SJSA1 (cell line): ENCODE measurements around the gene FOXJ1. TPM values are rescaled to one million over a fixed set of nuclear protein-coding genes. Genes with fewer than 3 reads are reported as not detected.

Experiments
- DNase-seq, 2 experiments: peaks; one replicate each; pipeline ENCODE4 v3.0.0-alpha.2; 2015 to 2020; ENCODE audit warnings: low spot score in 2 of 2, low read depth in 1 of 2
- H3K27ac ChIP-seq: fragments of 250-450 bp; sonication (Bioruptor Pico); 2 replicates; pipeline ENCODE4 v1.5.1; 2020; ENCODE audit warnings: mild to moderate bottlenecking, moderate library complexity
- H3K27me3 ChIP-seq: fragments of 250-450 bp; sonication (Bioruptor Pico); replicated peaks from 2 replicates; pipeline ENCODE4 v1.5.1; 2020; ENCODE audit warnings: mild to moderate bottlenecking, moderate library complexity
- H3K36me3 ChIP-seq: fragments of 250-450 bp; sonication (Bioruptor Pico); 2 replicates; pipeline ENCODE4 v1.5.1; 2020; ENCODE audit warnings: mild to moderate bottlenecking
- H3K4me1 ChIP-seq: fragments of 250-450 bp; sonication (Bioruptor Pico); replicated peaks from 2 replicates; pipeline ENCODE4 v1.6.1; 2021; ENCODE audit warnings: mild to moderate bottlenecking
- H3K4me3 ChIP-seq: fragments of 250-450 bp; sonication (Bioruptor Pico); 2 replicates; pipeline ENCODE4 v1.5.1; 2020; ENCODE audit warnings: mild to moderate bottlenecking
- H3K9me3 ChIP-seq: fragments of 250-450 bp; sonication (Bioruptor Pico); replicated peaks from 2 replicates; pipeline ENCODE4 v1.5.1; 2020; ENCODE audit warnings: mild to moderate bottlenecking
- total RNA-seq: library from RNA; depleted of rRNA; stranded (reverse); fragments of >200 nt; shearing (Covaris generic); gene quantifications from 2 replicates; pipeline ENCODE4 v1.2.3, GENCODE V29; 2014

FOXJ1 gene
- total RNA-seq, 1 experiment from 2014 or later = not detected

DNA sequence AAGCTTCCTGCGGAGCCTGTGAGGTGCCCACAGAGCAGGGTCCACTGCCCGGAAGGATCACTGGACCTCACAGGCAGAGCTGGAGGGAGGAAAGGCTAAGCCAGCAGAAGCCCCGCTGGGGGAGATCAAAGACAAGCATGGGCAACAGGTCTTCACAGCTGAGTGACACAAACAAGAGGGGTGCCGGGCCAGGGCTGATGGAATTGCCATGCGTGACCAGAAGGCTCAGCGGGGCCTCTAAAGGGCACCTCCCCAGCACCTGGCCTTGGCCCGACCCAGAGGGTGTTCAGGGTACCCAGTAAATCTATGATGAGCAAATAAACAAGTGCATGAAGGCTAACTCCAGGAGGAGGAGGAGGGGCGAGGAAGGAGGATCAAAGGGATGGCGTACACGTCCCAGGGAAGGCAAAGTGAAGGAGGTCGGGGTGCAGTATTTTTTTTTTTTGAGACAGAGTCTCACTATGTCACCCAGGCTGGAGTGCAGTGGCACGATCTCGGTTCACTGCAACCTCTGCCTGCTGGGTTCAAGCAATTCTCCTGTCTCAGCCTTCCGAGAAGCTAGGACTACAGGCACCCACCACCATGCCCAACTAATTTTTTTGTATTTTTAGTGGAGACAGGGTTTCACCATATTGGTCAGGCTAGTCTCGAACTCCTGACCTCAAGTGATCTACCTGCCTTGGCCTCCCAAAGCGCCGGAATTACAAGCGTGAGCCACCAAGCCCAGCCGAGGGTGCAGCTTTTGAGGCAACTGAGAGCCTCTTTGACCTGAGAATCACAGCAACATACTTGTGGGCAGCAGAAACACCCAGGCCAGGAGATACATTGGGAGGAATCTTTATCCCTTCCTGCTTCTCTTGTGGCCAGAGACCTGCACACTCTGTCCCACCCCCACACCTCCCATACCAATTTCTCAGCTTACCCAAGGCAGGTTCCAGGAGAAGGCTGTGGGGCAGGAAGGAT, 21.4 kb downstream of the FOXJ1 start:
- no peak for DNase-seq
- no peaks in the 10 kb centered on the region for H3K27me3 ChIP-seq
- H3K9me3 ChIP-seq = no peaks in the 10 kb centered on the region
- H3K36me3 ChIP-seq = no peaks in the 10 kb centered on the region
- H3K4me1 ChIP-seq = peaks cover 8% of the 10 kb centered on the region; the same call in 1 of the 2 replicates
- no peak overlapping the region for H3K27ac ChIP-seq
- no peak overlapping the region for H3K4me3 ChIP-seq

DNA sequence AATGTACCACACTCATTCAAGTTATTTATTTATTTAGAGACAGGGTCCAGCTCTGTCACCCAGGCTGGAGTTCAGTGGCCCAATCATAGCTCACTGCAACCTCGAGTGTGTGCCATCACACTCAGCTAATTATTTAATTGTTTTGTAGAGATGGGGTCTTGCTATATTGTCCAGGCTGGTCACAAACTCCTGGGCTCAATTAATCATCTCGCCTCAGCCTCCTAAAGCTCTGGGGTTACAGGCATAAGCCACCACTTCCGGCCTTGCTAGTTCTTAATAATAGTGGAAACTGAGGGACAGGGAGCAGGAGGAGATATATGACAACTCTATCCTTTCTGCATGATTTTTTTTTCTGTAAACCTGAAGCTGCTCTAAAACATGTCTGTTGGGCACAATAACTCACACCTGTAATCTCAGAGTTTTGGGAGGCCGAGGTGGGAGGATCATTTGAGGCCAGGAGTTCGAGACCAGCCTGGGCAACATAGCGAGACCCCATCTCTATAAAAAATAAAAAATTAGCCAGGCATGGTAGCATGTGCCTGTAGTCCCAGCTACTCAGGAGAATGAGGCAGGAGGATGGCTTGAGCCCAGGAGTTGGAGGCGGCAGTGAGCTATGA, 25.8 kb downstream of the FOXJ1 start:
- no peaks in the 10 kb centered on the region for H3K36me3 ChIP-seq
- no peaks in the 10 kb centered on the region for H3K4me1 ChIP-seq
- no peak overlapping the region for H3K4me3 ChIP-seq
- H3K27me3 ChIP-seq = peaks cover 7% of the 10 kb centered on the region; the same call in 1 of the 2 replicates
- peaks cover 4% of the 10 kb centered on the region; the same call in 1 of the 2 replicates for H3K9me3 ChIP-seq
- DNase-seq = no peak
- no peak overlapping the region for H3K27ac ChIP-seq

DNA sequence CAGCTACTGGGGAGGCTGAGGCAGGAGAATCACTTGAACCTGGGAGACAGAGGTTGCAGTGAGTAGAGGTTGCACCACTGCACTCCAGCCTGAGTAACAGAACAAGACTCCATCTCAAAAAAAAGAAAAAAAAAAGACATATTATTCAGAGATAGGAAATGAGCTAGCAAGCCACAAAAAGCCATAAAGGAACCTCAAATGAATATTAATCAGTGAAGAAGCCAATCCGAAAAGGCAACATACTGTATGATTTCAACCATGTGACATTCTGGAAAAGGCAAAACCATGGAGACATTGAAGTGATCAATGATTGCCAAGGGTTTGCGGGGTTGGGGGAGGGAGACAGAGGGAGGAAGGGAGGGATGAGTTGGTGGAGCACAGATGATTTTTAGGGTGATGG, 29.1 kb downstream of the FOXJ1 start:
- no peak for DNase-seq
- H3K4me1 ChIP-seq = no peaks in the 10 kb centered on the region

DNA sequence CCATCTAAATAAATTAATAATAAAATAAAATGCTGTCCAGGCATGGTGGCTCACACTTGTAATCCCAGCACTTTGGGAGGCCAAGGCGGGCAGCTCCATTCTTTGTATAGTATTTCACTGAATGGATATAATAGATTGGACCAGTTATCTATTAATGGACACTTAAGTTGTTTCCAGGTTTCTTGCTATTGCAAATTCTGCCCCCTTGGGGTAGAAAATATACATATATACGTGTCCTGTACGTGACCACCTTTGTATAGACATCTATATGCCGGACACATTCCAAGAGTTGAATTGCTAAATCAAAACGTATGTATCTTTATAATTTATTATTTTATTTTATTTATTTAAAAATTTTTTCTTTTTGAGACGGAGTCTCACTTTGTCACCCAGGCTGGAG, 33.5 kb downstream of the FOXJ1 start:
- Histone ChIP-seq H3K36me3 (peaks cover 6% of the 10 kb centered on the region), H3K4me1 (peaks cover 11% of the 10 kb centered on the region), H3K27ac (no peak overlapping the region), H3K9me3 (no peaks in the 10 kb centered on the region), H3K27me3 (peaks cover 6% of the 10 kb centered on the region; the same call in 1 of the 2 replicates), H3K4me3 (no peak overlapping the region)
- DNase-seq = no peak

More for the DNA sequence above, 29.1 kb downstream of the FOXJ1 start:
- peaks cover 4% of the 10 kb centered on the region; the same call in 1 of the 2 replicates for H3K9me3 ChIP-seq
- H3K4me3 ChIP-seq = no peak overlapping the region
- no peaks in the 10 kb centered on the region for H3K36me3 ChIP-seq
- H3K27ac ChIP-seq = no peak overlapping the region
- H3K27me3 ChIP-seq = peaks cover 7% of the 10 kb centered on the region; the same call in 1 of the 2 replicates

DNA sequence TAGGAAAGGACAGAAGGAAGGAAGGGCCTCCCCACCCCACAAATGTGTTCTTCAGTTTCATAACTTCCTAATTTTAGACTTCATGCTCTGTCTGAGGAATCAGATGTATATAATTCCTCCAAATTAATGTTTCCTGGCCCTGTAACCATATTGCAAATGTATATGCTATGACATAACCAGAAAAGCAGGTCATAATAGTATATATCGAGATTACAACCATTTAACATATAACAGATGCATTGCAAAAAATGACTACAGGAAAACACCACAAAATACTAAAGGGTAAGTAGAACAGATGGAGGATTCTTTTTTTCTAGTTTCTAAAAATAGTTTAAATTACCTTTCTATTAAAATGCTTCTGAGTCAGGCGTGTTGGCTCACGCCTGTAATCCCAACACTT, 34.3 kb downstream of the FOXJ1 start:
- no peak overlapping the region for H3K4me3 ChIP-seq
- H3K9me3 ChIP-seq = no peaks in the 10 kb centered on the region
- no peaks in the 10 kb centered on the region for H3K27me3 ChIP-seq
- H3K36me3 ChIP-seq = peaks cover 13% of the 10 kb centered on the region
- no peak for DNase-seq
- H3K27ac ChIP-seq = no peak overlapping the region
- peaks cover 18% of the 10 kb centered on the region for H3K4me1 ChIP-seq

DNA sequence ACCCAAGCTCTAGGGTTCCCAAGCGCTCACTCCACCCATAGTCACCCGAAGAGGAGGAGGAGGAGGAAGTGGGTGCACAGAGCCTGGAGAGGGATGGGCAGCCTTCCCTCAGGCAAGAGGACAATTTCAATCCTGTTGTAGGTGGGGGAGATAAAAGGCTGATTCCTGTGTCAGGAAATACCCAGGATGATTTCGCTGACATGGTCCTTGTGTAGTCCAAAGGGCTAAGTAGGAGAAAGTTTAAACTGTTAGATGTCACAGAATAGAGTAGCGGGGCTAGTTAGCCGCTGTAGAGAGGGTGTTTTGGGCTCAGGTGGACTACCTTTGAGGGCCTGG, 36.2 kb downstream of the FOXJ1 start:
- Histone ChIP-seq H3K27me3 (no peaks in the 10 kb centered on the region), H3K36me3 (peaks cover 29% of the 10 kb centered on the region), H3K27ac (no peak overlapping the region), H3K4me3 (no peak overlapping the region), H3K4me1 (peaks cover 18% of the 10 kb centered on the region), H3K9me3 (no peaks in the 10 kb centered on the region)
- DNase-seq = no peak

DNA sequence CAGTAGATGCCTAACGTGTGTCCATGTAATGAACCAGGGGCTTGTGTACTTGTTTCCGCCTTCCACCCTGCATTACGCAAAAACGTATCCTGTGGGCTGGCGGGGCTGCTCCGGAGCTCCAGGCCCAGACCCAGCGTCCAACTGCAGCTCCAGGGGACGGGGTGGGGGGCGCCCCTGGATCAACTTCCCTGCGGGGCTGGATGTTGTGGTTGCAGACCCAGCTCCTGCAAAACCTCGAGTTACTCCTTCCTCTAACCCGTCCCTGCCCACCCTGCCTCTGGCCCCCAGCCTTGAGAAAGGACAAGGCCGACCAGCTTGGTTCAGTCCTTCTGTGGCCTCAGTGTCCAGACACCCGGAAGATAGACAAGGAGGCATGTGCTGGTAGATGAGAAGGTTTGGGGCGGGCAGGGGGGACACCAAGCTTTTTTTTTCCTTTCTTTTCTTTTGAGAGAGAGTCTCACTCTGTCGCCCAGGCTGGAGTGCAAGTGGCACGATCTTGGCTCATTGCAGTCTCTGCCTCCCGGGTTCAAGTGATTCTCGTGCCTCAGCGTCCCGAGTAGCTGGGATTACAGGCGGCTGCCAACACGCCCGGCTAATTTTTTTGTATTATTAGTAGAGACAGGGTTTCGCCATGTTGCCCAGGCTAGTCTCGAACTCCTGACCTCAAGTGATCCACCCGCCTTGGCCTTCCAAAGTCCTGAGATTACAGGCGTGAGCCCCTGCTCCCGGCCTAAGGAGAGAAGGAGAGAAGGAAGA, 36.7 kb downstream of the FOXJ1 start:
- Histone ChIP-seq H3K27ac (peak overlapping the region; percentile 52), H3K9me3 (no peaks in the 10 kb centered on the region), H3K36me3 (peaks cover 35% of the 10 kb centered on the region), H3K27me3 (no peaks in the 10 kb centered on the region), H3K4me1 (peaks cover 18% of the 10 kb centered on the region), H3K4me3 (peak overlapping the region; percentile 60)
- DNase-seq = no peak

DNA sequence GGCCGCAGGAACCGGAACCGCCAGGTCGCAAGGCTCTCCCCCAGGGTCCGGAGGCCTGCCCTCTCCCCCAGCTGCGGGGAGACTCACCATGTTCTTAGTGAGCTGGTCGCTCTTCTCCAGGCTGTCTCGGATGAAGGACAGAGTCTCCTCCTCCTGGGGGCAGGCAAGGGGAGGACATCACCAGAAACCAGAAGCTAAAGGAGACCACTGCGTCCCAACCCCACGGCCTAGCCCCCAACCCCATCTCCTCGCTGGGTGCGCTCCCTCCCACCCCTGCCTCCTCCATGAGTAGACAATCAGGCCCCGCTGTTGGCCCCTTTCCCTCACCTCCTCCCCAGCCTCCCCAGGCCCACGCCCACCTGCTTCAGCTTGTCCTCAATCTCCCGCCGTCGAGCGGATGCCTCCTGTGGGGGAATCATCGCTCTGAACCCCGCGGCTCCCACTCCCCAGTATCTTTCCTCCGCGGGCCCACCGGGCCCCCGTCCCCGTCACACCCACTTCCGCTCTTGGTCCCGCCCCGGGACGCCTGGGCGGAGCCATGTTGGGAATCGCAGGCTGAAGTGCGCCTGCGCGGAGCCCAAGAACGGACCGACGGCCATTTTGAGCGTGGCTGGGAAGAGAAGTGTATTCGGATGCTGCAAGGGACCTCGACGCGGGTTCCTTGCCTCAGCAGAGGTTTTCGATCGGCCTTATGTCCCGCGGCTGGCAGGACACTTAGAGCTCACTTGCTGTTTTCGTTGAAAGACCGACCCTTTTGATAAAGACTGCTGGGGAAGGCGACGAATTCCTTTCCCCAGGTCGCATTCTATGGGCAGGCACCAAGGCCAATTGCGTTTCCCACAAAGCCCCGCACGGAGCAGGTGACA, 37.5 kb downstream of the FOXJ1 start, which contains the start of gene EXOC7:
Gene EXOC7 (minus strand): TSS at position 514 of the 866 bp plus-strand sequence. CDS start 95 bp downstream, at position 419.
- DNase-seq = peak; percentile 93 to 94

DNA sequence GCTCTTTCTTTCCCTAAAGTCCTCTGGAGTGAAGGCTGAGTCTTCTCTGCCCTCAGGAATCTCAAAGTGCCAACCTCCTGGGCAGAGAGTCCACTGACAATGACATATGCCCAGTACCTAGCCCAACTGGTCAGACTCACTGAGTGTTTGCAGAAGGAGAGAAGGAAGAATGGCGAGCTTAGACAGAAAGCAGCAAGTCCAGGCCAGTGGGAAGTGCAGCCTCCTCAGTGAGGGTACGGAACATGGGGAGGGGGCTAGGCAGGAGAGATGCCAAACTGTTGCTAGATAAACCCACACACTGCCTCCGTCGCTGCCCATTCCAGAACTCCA, 38.1 kb downstream of the FOXJ1 start:
- H3K36me3 ChIP-seq = peaks cover 46% of the 10 kb centered on the region
- H3K4me3 ChIP-seq = peak overlapping the region; percentile 60
- no peaks in the 10 kb centered on the region for H3K27me3 ChIP-seq
- peaks cover 18% of the 10 kb centered on the region for H3K4me1 ChIP-seq
- no peak for DNase-seq
- H3K27ac ChIP-seq = peak overlapping the region; percentile 52; the same call in 1 of the 2 replicates
- H3K9me3 ChIP-seq = no peaks in the 10 kb centered on the region

More for the DNA sequence above, 37.5 kb downstream of the FOXJ1 start, which contains the start of gene EXOC7:
- Histone ChIP-seq H3K27ac (peak within 1 kb of the TSS; percentile 52), H3K27me3 (no peaks in the 10 kb centered on the region), H3K36me3 (peaks cover 41% of the 10 kb centered on the region), H3K9me3 (no peaks in the 10 kb centered on the region), H3K4me1 (peaks cover 18% of the 10 kb centered on the region), H3K4me3 (peak within 1 kb of the TSS; percentile 60)

DNA sequence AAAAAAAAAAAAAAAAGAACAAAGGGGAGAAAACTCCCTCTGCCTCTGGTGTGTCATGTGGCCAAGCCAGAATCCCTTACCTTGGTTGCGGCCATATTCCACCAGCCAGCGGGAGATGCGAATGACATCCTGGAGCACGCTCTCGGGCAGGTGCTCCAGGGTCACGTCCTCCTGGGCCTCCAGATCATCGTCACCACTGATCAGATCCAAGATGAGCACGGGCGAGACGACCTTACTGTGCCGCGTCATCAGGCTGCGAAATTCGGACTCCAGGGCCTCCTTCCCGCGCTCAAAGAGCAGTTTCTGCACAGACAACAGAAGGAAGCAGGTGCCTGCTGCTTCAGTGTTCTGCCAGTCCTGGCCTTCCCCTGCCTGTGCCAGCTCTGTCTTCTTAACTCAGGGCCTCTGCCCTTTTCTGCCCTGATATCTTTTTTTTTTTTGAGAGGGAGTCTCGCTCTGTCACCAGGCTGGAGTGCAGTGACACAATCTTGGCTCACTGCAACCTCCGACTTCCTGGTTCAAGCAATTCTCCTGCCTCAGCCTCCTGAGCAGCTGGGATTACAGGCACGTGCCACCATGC, 43.2 kb downstream of the FOXJ1 start:
- Histone ChIP-seq H3K9me3 (no peaks in the 10 kb centered on the region), H3K4me1 (peaks cover 28% of the 10 kb centered on the region), H3K4me3 (no peak overlapping the region), H3K36me3 (peaks cover 86% of the 10 kb centered on the region), H3K27me3 (no peaks in the 10 kb centered on the region), H3K27ac (no peak overlapping the region)
- DNase-seq = no peak

DNA sequence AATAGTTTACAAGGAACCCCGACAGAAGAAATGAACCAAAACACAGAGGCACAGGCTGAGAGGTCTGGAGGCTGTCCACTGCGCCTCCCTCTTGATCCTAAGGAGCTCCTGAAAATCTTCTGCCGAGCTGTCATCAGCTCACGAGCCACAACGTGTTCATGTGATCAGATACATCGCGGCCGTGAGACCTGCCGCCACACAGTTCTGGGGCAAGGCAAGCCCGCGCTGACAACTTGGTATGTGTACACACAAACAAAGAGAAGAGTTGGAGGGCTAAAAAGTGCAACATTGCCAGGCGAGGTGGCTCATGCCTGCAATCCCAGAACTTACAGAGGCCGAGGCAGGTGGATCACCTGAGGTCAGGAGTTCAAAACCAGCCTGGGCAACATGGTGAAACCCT, 45.1 kb downstream of the FOXJ1 start:
- Histone ChIP-seq H3K4me1 (peaks cover 18% of the 10 kb centered on the region), H3K27me3 (no peaks in the 10 kb centered on the region), H3K36me3 (peaks cover 87% of the 10 kb centered on the region), H3K4me3 (no peak overlapping the region), H3K9me3 (no peaks in the 10 kb centered on the region), H3K27ac (peak overlapping the region; percentile 38; the same call in 1 of the 2 replicates)
- no peak for DNase-seq

DNA sequence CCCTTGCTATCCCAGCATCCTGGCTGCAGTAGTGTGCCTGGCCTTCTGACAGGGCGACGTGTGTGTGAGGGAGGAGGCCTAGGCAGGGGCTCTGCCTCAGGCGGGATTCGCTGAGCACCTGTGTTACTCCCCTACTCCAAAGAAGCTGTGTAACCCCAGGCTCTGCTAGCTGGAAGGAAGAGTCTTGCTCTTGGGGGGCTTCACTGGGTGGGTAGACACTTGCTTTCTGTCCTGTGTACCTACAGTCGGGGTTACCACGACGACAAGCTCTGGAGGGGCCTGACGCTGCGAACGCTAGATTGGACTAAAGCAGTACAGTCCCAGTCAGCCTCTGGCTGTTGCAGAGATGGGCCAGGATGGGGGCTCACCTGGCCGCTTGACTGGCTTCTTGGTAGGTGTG, 47.0 kb downstream of the FOXJ1 start:
- H3K4me1 ChIP-seq = peaks cover 18% of the 10 kb centered on the region
- H3K27ac ChIP-seq = no peak overlapping the region
- H3K27me3 ChIP-seq = no peaks in the 10 kb centered on the region
- no peak overlapping the region for H3K4me3 ChIP-seq
- peaks cover 89% of the 10 kb centered on the region for H3K36me3 ChIP-seq
- no peak for DNase-seq
- no peaks in the 10 kb centered on the region for H3K9me3 ChIP-seq
